ENCODE data around the gene CDHR1.
A peak's percentile ranks its signal among the peaks of the same experiment; 100 is the strongest.
"Not testable (repeated sequence)": the region's sequence is repeated elsewhere in the genome, so short reads cannot be mapped to it uniquely, and the experiment has no call there.

The CDHR1 gene

GRCh38 chr10:84173501-84173929 is 20.8 kb upstream of the CDHR1 start, which contains the start of gene GPR15LG:
Gene GPR15LG (plus strand): TSS chr10:84173801. CDS start chr10:84173852, 51 bp downstream.
- DNase-seq (ENCODE audit: low read depth, low spot score), result no peak

GRCh38 chr10:84175436-84175835 is 18.9 kb upstream of the CDHR1 start:
- DNase-seq (ENCODE audit: low read depth, low spot score), result no peak

- DNase-seq (ENCODE audit: low read depth, low spot score), result no peak
These were observed 18.0 kb upstream of the CDHR1 start for GRCh38 chr10:84176351-84176750.

- DNase-seq (ENCODE audit: low read depth, low spot score), result no peak
These were observed 17.4 kb upstream of the CDHR1 start for GRCh38 chr10:84176836-84177474.

- no peak for DNase-seq (ENCODE audit: low read depth, low spot score)
These were observed 16.7 kb upstream of the CDHR1 start for GRCh38 chr10:84177541-84178141.

- DNase-seq (ENCODE audit: low read depth, low spot score), result no peak
These were observed 16.2 kb upstream of the CDHR1 start for GRCh38 chr10:84178160-84178609.

- peak; percentile 72 for DNase-seq (ENCODE audit: low read depth, low spot score)
These were observed 15.2 kb upstream of the CDHR1 start for GRCh38 chr10:84179059-84179710.

GRCh38 chr10:84180386-84180785 is 14.0 kb upstream of the CDHR1 start:
- not testable (repeated sequence) for DNase-seq (ENCODE audit: low read depth, low spot score)

- DNase-seq (ENCODE audit: low read depth, low spot score), result no peak
These were observed 12.7 kb upstream of the CDHR1 start for GRCh38 chr10:84181631-84182030.

- no peak for DNase-seq (ENCODE audit: low read depth, low spot score)
These were observed 9.8 kb upstream of the CDHR1 start for GRCh38 chr10:84184517-84184916.

- DNase-seq (ENCODE audit: low read depth, low spot score), result no peak
These were observed 8.7 kb upstream of the CDHR1 start for GRCh38 chr10:84185526-84186175.

- no peak for DNase-seq (ENCODE audit: low read depth, low spot score)
These were observed 5.5 kb upstream of the CDHR1 start for GRCh38 chr10:84188815-84189214.

GRCh38 chr10:84190621-84191020 is 3.7 kb upstream of the CDHR1 start:
- DNase-seq (ENCODE audit: low read depth, low spot score), result no peak

- DNase-seq (ENCODE audit: low read depth, low spot score), result no peak
These were observed 3.2 kb upstream of the CDHR1 start for GRCh38 chr10:84191106-84191505.

- no peak for DNase-seq (ENCODE audit: low read depth, low spot score)
These were observed 1.0 kb upstream of the CDHR1 start for GRCh38 chr10:84193327-84193726.

GRCh38 chr10:84193846-84194423 is 402 bp upstream of the CDHR1 start:
- DNase-seq (ENCODE audit: low read depth, low spot score), result no peak

- no peak for DNase-seq (ENCODE audit: low read depth, low spot score)
These were observed 900 bp downstream of the CDHR1 start for GRCh38 chr10:84195044-84195830.

- no peak for DNase-seq (ENCODE audit: low read depth, low spot score)
These were observed 1.7 kb downstream of the CDHR1 start for GRCh38 chr10:84196083-84196482.

- no peak for DNase-seq (ENCODE audit: low read depth, low spot score)
These were observed 2.6 kb downstream of the CDHR1 start for GRCh38 chr10:84196941-84197340.

GRCh38 chr10:84197643-84198042 is 3.3 kb downstream of the CDHR1 start:
- DNase-seq (ENCODE audit: low read depth, low spot score), result no peak
